Fibroblast of upper back skin (primary cell): ENCODE measurements around the gene EPHA4.
A peak's percentile ranks its signal among the peaks of the same experiment; 100 is the strongest.

Source experiments
- DNase-seq: peaks from one replicate; pipeline ENCODE4 v3.0.0-alpha.2; 2013

The EPHA4 gene

DNA sequence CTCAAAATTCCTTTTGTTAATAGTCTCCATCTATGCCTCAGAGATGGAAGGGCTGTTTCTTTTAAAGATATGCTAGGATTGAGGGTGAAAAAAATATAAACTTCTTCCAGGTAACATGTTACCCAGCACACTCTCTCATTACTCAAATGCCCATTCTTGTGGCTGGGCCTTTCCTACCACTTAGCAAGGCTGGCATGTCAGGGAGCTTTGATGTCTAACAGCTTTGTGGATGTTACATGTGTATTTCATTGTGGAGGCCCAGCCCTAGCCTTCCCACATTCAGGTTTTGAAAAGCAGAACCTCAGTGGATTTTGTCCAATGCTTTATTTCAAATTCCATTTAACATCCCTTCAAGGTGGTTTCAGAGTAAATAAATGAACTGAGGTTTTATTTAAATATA lies 191.4 kb downstream of the EPHA4 start:
- DNase-seq: no peak

DNA sequence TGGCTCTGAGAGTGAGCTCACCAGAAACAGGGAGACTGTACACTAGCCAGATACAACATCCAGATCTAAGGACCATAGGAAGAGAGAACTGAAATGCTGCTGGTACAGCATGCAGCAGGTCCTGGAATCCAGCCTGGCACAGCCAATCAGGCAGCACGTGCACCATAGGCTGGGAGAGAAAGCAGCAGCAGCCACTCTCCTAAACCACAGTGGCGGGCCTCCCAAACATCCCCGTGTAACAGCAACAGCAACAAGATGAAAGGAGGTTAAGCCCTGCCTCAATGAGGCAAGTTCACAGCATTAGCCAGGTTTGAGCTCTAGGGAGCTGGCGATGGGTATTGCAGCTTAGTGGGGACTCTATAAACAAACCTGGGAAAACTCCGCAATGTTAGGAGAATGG lies 192.0 kb downstream of the EPHA4 start:
- DNase-seq: no peak

DNA sequence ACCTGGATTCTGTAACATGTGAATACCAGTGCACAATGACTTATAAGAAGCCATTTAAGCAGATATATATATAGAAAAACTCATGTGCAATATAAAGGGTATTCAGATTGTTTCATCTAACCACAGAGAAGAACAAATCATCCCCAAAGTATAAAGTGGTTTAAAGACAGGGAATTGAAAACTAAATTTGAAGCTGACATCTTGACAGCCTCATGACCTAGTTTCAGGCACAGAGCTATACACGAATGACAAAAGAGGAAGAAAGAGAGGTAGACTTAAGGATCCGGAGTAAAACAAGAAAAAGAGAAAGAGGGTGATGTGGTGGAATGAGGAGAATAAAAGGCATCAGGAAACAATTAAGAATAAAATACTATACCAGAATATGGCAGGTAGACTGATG lies 194.5 kb downstream of the EPHA4 start:
- DNase-seq: peak; percentile 21

DNA sequence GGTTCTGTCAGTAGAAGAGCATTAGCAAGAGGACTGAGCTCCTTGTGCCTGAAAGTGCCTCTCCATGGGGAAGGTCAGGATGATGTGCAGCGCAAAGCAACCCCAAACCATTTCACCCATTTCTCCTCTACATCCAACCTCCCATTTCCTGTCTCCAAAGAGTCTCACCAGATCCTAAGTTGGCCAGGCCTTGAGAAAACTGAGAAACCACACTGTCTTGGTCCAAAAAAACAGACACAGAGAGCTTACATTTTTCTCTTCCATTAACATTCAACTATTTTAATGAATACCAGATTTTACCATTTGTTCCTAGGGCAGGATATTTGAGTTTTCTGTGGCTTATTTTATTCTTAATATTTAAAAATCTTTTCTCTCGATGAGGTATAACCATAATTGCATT lies 195.0 kb downstream of the EPHA4 start:
- peak; percentile 71 for DNase-seq

DNA sequence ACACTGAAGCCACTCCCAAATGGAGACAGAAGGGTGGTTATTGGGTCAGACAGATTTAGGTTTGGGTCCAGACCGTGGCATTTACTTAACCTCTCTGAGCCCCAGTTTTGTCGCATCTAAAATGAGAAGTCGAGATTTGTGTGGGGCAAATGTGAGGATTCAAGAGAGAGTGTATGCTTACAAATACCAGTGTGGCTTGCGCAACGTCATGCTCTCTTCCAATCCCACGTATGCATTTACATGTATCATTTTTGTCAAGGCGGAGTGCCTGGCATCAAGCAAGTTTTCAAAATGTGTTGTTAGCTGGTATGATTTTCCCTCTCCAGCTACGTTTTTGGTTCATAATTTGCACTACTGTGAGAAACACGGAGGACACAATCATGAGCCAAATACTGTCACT lies 197.9 kb downstream of the EPHA4 start:
- no peak for DNase-seq

DNA sequence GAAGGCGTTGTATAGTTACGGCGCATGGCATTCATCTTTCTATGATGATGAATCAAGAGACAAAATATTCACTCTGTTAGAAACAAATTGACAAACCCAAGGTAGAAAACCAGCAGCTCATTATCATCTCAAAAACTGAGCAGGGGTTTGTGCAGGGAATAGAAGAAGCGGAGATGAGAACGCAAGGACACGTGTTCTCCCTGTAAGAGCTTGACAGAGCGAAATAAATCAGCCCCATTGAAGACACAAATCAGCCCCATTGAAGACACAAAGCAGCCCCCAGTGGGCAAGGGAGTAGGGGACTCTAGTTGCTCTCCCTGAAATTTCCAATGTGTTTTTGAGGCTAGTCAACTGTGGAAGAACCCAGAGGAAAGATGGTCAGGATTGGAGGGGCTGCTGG lies 199.2 kb downstream of the EPHA4 start:
- no peak for DNase-seq

DNA sequence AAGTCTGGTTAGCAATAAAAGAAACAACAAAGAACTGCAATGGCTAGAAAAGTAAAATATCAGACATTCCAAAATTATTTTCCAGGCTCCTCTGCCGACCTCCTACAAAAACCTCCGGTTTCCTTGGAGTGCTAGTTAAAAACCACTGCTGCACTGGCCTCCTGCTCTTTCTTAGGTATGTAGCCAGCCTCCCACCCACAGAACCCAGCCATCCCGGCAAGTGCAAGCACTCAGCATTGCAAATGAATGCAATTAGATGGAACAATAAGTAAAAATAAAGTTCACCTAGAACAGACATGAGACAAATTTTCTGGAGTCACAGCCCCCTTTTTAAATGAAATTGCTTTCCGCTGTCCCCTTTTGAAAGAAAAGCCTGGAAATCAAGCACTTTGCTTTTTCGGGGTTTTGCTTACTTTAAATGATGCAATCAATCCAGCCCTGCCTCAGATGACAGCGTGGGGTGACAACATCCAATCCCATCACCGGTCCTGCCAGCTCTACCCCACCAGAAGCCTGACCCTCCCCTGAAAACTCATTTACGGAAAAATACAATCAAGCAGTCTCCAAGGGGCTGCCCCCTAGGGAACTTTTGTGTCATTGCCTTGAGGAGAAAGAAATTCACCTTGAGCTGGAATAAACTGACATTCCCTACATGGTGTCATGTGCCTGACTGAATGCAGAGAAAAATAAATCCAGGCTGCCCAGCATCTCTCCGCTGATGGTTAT lies 199.8 kb downstream of the EPHA4 start:
- no peak for DNase-seq

DNA sequence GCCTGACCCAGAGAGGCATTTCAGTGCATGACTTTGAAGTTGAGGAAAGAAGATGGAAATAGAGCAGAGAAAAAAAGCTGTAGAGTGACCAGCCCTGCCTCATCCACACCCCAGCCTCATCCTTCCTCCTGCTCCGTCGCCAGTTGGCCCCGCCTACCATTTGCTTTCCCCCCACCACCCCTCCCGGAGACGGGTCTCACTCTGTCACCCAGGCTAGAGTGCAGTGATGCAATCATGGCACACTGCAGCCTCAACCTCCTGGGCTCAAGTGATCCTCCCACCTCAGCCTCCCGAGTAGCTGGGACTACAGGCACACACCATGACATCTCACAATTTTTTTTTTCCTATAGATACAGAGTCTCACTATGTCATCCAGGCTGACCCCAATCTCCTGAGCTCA lies 200.8 kb downstream of the EPHA4 start:
- no peak for DNase-seq

DNA sequence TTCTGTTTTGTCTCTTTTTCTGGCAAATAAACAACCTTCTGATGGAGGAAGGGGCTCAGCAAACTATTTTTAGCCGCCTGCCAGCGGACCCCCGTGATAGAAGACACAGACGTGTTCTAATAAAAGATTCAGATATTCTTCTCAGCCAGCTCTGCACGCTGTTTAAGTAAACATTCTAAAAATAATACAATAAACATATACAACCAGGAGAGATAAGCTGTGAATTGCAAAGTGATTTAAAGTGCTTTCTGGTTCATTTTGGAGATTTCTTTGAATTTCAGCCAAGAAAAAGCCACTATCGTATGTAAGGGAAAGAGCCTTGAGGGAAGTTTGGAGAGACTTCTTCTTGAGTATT lies 201.3 kb downstream of the EPHA4 start:
- DNase-seq: no peak

DNA sequence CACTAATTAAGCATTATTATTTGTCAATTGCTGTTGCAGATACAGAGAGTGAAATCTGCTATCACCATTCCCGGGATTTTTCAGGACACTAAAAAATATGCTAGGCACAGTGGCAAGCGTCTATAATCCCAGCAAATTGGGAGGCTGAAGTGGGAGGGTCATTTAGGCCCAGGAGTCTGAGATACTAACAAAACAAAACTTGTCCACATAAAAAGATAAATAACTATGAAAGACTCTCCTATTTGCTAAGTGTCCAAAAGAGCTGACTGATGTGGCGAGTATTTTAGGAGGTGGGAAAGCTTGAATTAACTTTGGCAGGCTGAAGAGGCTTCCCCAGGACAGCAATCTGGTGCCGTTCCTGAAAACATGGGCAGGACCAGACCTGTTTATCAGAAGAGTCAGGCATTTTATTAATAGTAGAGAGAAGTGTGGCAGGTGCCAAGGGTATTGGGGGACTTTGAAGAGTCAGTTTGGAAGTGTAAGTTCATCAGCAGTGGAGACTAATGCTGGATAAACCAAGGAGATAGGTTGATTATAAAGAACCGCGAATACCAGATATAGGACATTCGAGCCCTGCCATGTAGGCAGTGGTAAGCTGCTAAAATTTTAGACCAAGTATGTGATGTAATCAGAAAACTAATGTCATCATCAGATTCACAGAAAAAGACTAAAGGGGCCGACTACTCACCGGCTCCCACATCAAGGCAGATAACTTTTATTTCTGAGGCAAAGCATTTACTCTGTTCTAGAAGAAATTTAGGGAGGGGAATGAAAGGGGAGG lies 201.8 kb downstream of the EPHA4 start:
- no peak for DNase-seq
